NCI-H1048 (cell line): ENCODE measurements around the gene PPP1R14B.

Source experiments
- DNase-seq: peaks from one replicate; lab custom pipeline; 2025; lab: John Stamatoyannopoulos, UW

The PPP1R14B gene

GRCh38 chr11:64210301-64211020 is 36.3 kb downstream of the PPP1R14B start:
- no peak for DNase-seq

- no peak for DNase-seq
Measured at GRCh38 chr11:64209563-64209843, 37.2 kb downstream of the PPP1R14B start.

GRCh38 chr11:64208796-64209562 is 37.8 kb downstream of the PPP1R14B start:
- no peak for DNase-seq

GRCh38 chr11:64208086-64208795 is 38.5 kb downstream of the PPP1R14B start:
- no peak for DNase-seq

- no peak for DNase-seq
Measured at GRCh38 chr11:64207256-64208085, 39.3 kb downstream of the PPP1R14B start.

- no peak for DNase-seq
Measured at GRCh38 chr11:64206457-64207255, 40.1 kb downstream of the PPP1R14B start, which contains the start of gene FERMT3. Gene FERMT3, plus strand, starts transcription at chr11:64206721. Its CDS starts 644 bp downstream, at chr11:64207365.

GRCh38 chr11:64204464-64204989 is 42.2 kb downstream of the PPP1R14B start:
- DNase-seq: no peak

- no peak for DNase-seq
Measured at GRCh38 chr11:64204080-64204440, 42.7 kb downstream of the PPP1R14B start.

GRCh38 chr11:64203421-64204079 is 43.2 kb downstream of the PPP1R14B start:
- no peak for DNase-seq

GRCh38 chr11:64202992-64203391 is 43.8 kb downstream of the PPP1R14B start:
- no peak for DNase-seq

GRCh38 chr11:64201543-64201942 is 45.2 kb downstream of the PPP1R14B start:
- no peak for DNase-seq

- DNase-seq: no peak
Measured at GRCh38 chr11:64198511-64198910, 48.2 kb downstream of the PPP1R14B start.

GRCh38 chr11:64196626-64197025 is 50.1 kb downstream of the PPP1R14B start:
- no peak for DNase-seq
